ENCODE measurements around the gene SIPA1. TPM values are rescaled to one million over a fixed set of nuclear protein-coding genes. Genes with fewer than 3 reads are reported as not detected.
A peak's percentile ranks its signal among the peaks of the same experiment; 100 is the strongest.

SIPA1 gene
- total and polyA plus RNA-seq, 2 of the 13 experiments (the other 11 are each of a cell fraction or from before 2014, with no cell fraction given) = 5.8 to 7.7 TPM

DNA sequence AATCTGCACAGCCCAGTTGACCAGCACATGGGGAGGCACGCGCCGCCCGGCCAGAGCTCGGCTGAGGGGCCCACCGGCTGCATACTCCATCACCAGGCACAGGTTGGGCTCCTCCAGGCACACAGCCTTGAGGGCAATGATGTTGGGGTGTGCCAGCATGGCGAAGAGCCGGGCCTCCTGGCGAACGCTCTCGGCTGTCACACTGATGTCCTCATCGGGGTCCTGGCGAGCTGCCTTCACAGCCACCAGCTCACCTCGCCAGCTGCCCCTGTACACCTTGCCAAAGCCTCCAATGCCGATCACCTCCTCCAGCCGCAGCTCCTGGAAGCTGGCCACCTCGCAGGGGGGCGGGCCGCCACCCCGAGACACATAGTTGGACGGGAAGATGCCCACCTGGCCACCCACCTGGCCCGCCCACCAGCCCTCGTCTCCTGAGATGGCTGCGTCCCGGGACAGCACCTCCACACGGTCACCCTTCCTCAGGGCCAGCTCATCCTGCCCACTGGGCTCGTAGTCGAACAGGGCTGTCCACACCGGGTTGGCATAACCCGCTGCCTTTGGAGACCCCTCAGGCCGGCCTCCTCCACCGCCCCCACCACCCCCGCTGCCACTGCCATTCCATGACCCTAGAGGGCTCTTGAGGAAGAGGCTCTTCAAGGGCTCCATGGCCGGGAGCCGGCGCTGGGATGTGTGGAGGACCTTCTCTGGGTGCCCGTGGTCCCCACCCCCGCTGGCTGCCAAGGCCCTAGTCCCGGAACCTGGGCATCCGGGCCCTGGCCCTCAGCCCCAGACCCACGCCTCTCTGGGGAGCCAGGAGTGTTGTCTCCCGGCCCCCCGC lies 24.6 kb upstream of the SIPA1 start (continued):
- TF ChIP-seq FOXA1 (IDR thresholded peaks at IDR 0.05) (no peak), FOXA1 (CRISPR knock-in tag; IDR thresholded peaks at IDR 0.05) (no peak), PHF21A (CRISPR knock-in tag; IDR thresholded peaks at IDR 0.05) (no peak), ZNF674 (CRISPR knock-in tag; IDR thresholded peaks at IDR 0.05; ENCODE audit: low read depth) (no peak), AGO2 (optimal IDR thresholded peaks at IDR 0.05; ENCODE audit: low read depth, low read length) (peak; percentile 88), SIX4 (CRISPR knock-in tag; IDR thresholded peaks at IDR 0.05) (no peak), KDM2A (CRISPR knock-in tag; IDR thresholded peaks at IDR 0.05; ENCODE audit: borderline replicate concordance, low read depth) (0 out of 2 replicates have a peak, but pooled peaks have one; percentile 12), ZNF558 (CRISPR knock-in tag; IDR thresholded peaks at IDR 0.05; ENCODE audit: borderline replicate concordance) (0 out of 2 replicates have a peak, but pooled peaks have one; percentile 20), NFIB (CRISPR knock-in tag; IDR thresholded peaks at IDR 0.05; ENCODE audit: borderline replicate concordance) (no peak), THAP8 (CRISPR knock-in tag; IDR thresholded peaks at IDR 0.05; ENCODE audit: borderline replicate concordance) (0 out of 2 replicates have a peak, but pooled peaks have one; percentile 37), ZNF121 (CRISPR knock-in tag; IDR thresholded peaks at IDR 0.05) (no peak), ZNF770 (CRISPR knock-in tag; IDR thresholded peaks at IDR 0.05) (no peak), ADNP (CRISPR knock-in tag; IDR thresholded peaks at IDR 0.05) (no peak), FOXJ3 (CRISPR knock-in tag; IDR thresholded peaks at IDR 0.05; ENCODE audit: borderline replicate concordance) (no peak), ZNF260 (CRISPR knock-in tag; IDR thresholded peaks at IDR 0.05; ENCODE audit: borderline replicate concordance, low read depth) (no peak)
- TF ChIP-seq, protein P1, sequence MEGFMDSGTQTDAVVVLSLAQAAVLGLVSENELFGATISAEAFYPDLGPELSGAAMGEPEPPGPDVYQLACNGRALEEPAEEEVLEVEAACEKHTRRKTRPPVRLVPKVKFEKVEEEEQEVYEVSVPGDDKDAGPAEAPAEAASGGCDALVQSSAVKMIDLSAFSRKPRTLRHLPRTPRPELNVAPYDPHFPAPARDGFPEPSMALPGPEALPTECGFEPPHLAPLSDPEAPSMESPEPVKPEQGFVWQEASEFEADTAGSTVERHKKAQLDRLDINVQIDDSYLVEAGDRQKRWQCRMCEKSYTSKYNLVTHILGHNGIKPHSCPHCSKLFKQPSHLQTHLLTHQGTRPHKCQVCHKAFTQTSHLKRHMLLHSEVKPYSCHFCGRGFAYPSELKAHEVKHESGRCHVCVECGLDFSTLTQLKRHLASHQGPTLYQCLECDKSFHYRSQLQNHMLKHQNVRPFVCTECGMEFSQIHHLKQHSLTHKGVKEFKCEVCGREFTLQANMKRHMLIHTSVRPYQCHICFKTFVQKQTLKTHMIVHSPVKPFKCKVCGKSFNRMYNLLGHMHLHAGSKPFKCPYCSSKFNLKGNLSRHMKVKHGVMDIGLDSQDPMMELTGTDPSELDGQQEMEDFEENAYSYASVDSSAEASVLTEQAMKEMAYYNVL (CRISPR knock-in tag; IDR thresholded peaks at IDR 0.05; ENCODE audit: borderline replicate concordance) = 0 out of 2 replicates have a peak, but pooled peaks have one; percentile 3
- TF ChIP-seq, protein P2, sequence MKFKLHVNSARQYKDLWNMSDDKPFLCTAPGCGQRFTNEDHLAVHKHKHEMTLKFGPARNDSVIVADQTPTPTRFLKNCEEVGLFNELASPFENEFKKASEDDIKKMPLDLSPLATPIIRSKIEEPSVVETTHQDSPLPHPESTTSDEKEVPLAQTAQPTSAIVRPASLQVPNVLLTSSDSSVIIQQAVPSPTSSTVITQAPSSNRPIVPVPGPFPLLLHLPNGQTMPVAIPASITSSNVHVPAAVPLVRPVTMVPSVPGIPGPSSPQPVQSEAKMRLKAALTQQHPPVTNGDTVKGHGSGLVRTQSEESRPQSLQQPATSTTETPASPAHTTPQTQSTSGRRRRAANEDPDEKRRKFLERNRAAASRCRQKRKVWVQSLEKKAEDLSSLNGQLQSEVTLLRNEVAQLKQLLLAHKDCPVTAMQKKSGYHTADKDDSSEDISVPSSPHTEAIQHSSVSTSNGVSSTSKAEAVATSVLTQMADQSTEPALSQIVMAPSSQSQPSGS (CRISPR knock-in tag; IDR thresholded peaks at IDR 0.05) = no peak
- TF ChIP-seq, protein P3, sequence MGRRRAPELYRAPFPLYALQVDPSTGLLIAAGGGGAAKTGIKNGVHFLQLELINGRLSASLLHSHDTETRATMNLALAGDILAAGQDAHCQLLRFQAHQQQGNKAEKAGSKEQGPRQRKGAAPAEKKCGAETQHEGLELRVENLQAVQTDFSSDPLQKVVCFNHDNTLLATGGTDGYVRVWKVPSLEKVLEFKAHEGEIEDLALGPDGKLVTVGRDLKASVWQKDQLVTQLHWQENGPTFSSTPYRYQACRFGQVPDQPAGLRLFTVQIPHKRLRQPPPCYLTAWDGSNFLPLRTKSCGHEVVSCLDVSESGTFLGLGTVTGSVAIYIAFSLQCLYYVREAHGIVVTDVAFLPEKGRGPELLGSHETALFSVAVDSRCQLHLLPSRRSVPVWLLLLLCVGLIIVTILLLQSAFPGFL (CRISPR knock-in tag; IDR thresholded peaks at IDR 0.05) = no peak
- TF ChIP-seq, protein P4, sequence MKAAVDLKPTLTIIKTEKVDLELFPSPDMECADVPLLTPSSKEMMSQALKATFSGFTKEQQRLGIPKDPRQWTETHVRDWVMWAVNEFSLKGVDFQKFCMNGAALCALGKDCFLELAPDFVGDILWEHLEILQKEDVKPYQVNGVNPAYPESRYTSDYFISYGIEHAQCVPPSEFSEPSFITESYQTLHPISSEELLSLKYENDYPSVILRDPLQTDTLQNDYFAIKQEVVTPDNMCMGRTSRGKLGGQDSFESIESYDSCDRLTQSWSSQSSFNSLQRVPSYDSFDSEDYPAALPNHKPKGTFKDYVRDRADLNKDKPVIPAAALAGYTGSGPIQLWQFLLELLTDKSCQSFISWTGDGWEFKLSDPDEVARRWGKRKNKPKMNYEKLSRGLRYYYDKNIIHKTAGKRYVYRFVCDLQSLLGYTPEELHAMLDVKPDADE (CRISPR knock-in tag; IDR thresholded peaks at IDR 0.05) = no peak
